Astrocyte (in vitro differentiated cells and primary cell): Measurements from ENCODE around the gene NAT14. TPM values are rescaled to one million over a fixed set of nuclear protein-coding genes. Genes with fewer than 3 reads are reported as not detected.

Experiments used
- DNase-seq: peaks from one replicate; pipeline ENCODE4 v3.0.0-alpha.2; 2010; ENCODE audit warnings: low read depth
- FAIRE-seq: peaks from 2 replicates; lab custom pipeline; 2011; peaks lifted over from hg19 to GRCh38; lab: Jason Lieb, UNC
- H2AFZ ChIP-seq: 2 replicates; pipeline ENCODE4 v1.6.0; 2012; ENCODE audit warnings: low read depth, low read length, inconsistent platforms
- H3K27ac ChIP-seq: 2 replicates; pipeline ENCODE4 v1.5.1; 2011; ENCODE audit warnings: low read depth, low read length, inconsistent platforms
- H3K27me3 ChIP-seq: 2 replicates; pipeline ENCODE4 v1.6.0; 2011; ENCODE audit warnings: low read length, inconsistent platforms; ENCODE audit not compliant: insufficient read depth
- H3K36me3 ChIP-seq: 2 replicates; pipeline ENCODE4 v1.5.1; 2011; ENCODE audit warnings: low read length, inconsistent platforms; ENCODE audit not compliant: insufficient read depth
- H3K4me1 ChIP-seq: 2 replicates; pipeline ENCODE4 v1.5.1; 2011; ENCODE audit warnings: low read length, inconsistent platforms; ENCODE audit not compliant: insufficient read depth
- H3K4me2 ChIP-seq: 2 replicates; pipeline ENCODE4 v1.6.0; 2012; ENCODE audit warnings: low read length, inconsistent platforms
- H3K4me3 ChIP-seq: 2 replicates; pipeline ENCODE4 v1.5.1; 2011; ENCODE audit warnings: low read depth, mild to moderate bottlenecking, low read length, inconsistent platforms; ENCODE audit not compliant: insufficient read depth
- H3K79me2 ChIP-seq: 2 replicates; pipeline ENCODE4 v1.6.0; 2012; ENCODE audit warnings: mild to moderate bottlenecking, low read length, inconsistent platforms; ENCODE audit not compliant: insufficient read depth
- H3K9ac ChIP-seq: 2 replicates; pipeline ENCODE4 v1.6.0; 2012; ENCODE audit warnings: mild to moderate bottlenecking, low read length, inconsistent platforms
- H3K9me3 ChIP-seq: 2 replicates; pipeline ENCODE4 v1.5.1; 2012; ENCODE audit warnings: low read depth, mild to moderate bottlenecking, low read length, inconsistent platforms; ENCODE audit not compliant: insufficient read depth
- H4K20me1 ChIP-seq: 2 replicates; pipeline ENCODE4 v1.6.0; 2012; ENCODE audit warnings: low read length, inconsistent platforms; ENCODE audit not compliant: insufficient read depth
- H3K27ac Mint-ChIP-seq: one replicate; pipeline ENCODE4 v1.8.0; 2021; ENCODE audit warnings: mild to moderate bottlenecking, mixed read lengths; ENCODE audit not compliant: unreplicated experiment
- H3K27me3 Mint-ChIP-seq: one replicate; pipeline ENCODE4 v1.8.0; 2021; ENCODE audit warnings: low read depth, mixed read lengths; ENCODE audit not compliant: unreplicated experiment
- H3K36me3 Mint-ChIP-seq: one replicate; pipeline ENCODE4 v1.8.0; 2021; ENCODE audit warnings: low read depth, mixed read lengths; ENCODE audit not compliant: unreplicated experiment
- H3K4me1 Mint-ChIP-seq: one replicate; pipeline ENCODE4 v1.8.0; 2021; ENCODE audit warnings: low read depth, mixed read lengths; ENCODE audit not compliant: unreplicated experiment
- H3K4me3 Mint-ChIP-seq: one replicate; pipeline ENCODE4 v1.8.0; 2021; ENCODE audit warnings: mild to moderate bottlenecking, moderate library complexity, mixed read lengths; ENCODE audit not compliant: unreplicated experiment
- H3K9me3 Mint-ChIP-seq: one replicate; pipeline ENCODE4 v1.8.0; 2021; ENCODE audit warnings: mild to moderate bottlenecking, mixed read lengths; ENCODE audit not compliant: unreplicated experiment
- EZH2 ChIP-seq: IDR thresholded peaks from 2 replicates; pipeline ENCODE4 v1.6.1; 2012; ENCODE audit warnings: mild to moderate bottlenecking, low read length, inconsistent platforms; ENCODE audit not compliant: insufficient read depth
- total RNA-seq: library from RNA; stranded (reverse); gene quantifications from 2 replicates; pipeline ENCODE4 v1.2.1, GENCODE V29; 2021
- TF ChIP-seq, protein P1 (sequence below): IDR thresholded peaks from 2 replicates; pipeline ENCODE4 v1.5.1; 2011; ENCODE audit warnings: low read depth, mild to moderate bottlenecking, inconsistent platforms, low read length, moderate library complexity; ENCODE audit not compliant: insufficient read depth

Gene NAT14
- total RNA-seq, 1 donor from 2014 or later = 71.2 TPM

DNA sequence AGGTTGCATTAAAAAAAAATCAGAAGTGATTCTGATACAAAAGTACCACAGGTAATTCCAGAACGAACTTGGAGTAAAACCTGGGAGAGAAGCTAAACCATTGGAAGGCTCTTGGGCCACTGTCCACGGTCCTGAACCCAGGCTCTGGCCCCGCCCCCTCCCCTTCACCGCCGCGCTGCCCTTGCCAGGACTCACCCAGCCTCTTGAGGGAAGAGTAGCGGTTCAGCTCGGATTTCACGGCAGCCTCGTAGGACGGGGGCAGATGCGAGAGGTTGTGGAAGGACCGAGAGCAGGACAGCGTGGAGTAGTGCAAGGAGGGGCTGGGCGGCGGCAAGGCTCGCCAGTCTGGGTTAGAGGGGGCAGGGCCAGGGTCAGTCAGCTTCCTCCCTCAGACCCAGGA lies 47.6 kb upstream of the NAT14 start:
- Histone ChIP-seq H3K36me3 (no peaks in the 10 kb centered on the region), H3K4me2 (no peak overlapping the region), H3K27ac (no peak overlapping the region), H3K9ac (no peak overlapping the region), H3K9me3 (peaks cover 8% of the 10 kb centered on the region), H4K20me1 (no peaks in the 10 kb centered on the region), H3K4me1 (no peaks in the 10 kb centered on the region), H3K4me3 (no peak overlapping the region), H3K79me2 (no peaks in the 10 kb centered on the region), H2AFZ (no peak overlapping the region), H3K27me3 (peaks cover 35% of the 10 kb centered on the region)
- Mint-ChIP-seq H3K36me3 (no peaks in the 10 kb centered on the region), H3K27me3 (peaks cover 45% of the 10 kb centered on the region), H3K9me3 (peaks cover 10% of the 10 kb centered on the region), H3K4me1 (no peaks in the 10 kb centered on the region), H3K4me3 (peak overlapping the region; percentile 45), H3K27ac (no peak overlapping the region)
- FAIRE-seq = no peak
- TF ChIP-seq, protein P1, sequence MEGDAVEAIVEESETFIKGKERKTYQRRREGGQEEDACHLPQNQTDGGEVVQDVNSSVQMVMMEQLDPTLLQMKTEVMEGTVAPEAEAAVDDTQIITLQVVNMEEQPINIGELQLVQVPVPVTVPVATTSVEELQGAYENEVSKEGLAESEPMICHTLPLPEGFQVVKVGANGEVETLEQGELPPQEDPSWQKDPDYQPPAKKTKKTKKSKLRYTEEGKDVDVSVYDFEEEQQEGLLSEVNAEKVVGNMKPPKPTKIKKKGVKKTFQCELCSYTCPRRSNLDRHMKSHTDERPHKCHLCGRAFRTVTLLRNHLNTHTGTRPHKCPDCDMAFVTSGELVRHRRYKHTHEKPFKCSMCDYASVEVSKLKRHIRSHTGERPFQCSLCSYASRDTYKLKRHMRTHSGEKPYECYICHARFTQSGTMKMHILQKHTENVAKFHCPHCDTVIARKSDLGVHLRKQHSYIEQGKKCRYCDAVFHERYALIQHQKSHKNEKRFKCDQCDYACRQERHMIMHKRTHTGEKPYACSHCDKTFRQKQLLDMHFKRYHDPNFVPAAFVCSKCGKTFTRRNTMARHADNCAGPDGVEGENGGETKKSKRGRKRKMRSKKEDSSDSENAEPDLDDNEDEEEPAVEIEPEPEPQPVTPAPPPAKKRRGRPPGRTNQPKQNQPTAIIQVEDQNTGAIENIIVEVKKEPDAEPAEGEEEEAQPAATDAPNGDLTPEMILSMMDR = no peak
- no peak for TF ChIP-seq EZH2
- peak; percentile 31 for DNase-seq

DNA sequence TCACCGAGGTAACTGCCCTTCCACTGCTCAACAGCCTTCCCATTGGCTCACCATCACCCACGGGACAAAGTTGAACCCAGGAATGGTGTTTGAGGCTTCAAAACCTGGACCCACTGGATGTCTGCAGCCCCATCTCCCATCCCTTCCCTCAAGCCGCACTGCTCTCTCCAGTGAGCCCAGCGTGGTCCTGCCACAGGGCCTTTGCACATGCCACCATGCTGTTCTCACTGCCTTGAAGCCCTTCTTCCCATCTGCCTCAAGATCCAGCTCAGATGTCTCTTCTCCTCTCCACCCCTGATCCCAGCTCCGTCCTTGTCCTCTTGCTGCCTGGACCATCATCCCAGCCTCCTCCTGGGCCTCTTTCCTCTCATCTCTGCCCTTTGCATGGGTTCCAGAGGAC lies 45.9 kb upstream of the NAT14 start:
- FAIRE-seq = no peak
- no peak overlapping the region for H3K27ac Mint-ChIP-seq
- peaks cover 37% of the 10 kb centered on the region for H3K27me3 ChIP-seq

More for the DNA sequence above, 45.9 kb upstream of the NAT14 start:
- H3K9me3 ChIP-seq = peaks cover 4% of the 10 kb centered on the region
- no peak for DNase-seq
- H3K27ac ChIP-seq = no peak overlapping the region
- no peaks in the 10 kb centered on the region for H3K36me3 ChIP-seq
- Mint-ChIP-seq H3K4me3 (peak overlapping the region; percentile 57), H3K9me3 (peaks cover 10% of the 10 kb centered on the region), H3K36me3 (no peaks in the 10 kb centered on the region), H3K27me3 (peaks cover 58% of the 10 kb centered on the region), H3K4me1 (no peaks in the 10 kb centered on the region)
- no peaks in the 10 kb centered on the region for H4K20me1 ChIP-seq
- H2AFZ ChIP-seq = no peak overlapping the region
- no peaks in the 10 kb centered on the region for H3K4me1 ChIP-seq
- H3K9ac ChIP-seq = no peak overlapping the region
- no peaks in the 10 kb centered on the region for H3K79me2 ChIP-seq
- TF ChIP-seq, protein P1 = no peak
- TF ChIP-seq EZH2 = no peak
- H3K4me3 ChIP-seq = no peak overlapping the region
- H3K4me2 ChIP-seq = no peak overlapping the region
